PC-9 (cell line): ENCODE results near the gene ZNF618. TPM values are rescaled to one million over a fixed set of nuclear protein-coding genes. Genes with fewer than 3 reads are reported as not detected.

Experiments used
- BruUV-seq: library from RNA; stranded (reverse); fragments of 400-500 nt; replicated peaks from 2 replicates; lab custom pipeline; 2021; lab: Mats Ljungman, UMichigan
- CTCF ChIA-PET: fragments of 300-600 bp; sonication (Branson Sonifier 250); formaldehyde crosslinking; loops from one replicate; lab custom pipeline; 2022; ENCODE audit warnings: antibody characterized with exemption; lab: Charles Lee
- POLR2A ChIA-PET: fragments of 300-600 bp; sonication (Branson Sonifier 250); formaldehyde crosslinking; loops from one replicate; lab custom pipeline; 2022; ENCODE audit warnings: antibody characterized with exemption; ENCODE audit not compliant: unreplicated experiment; lab: Charles Lee
- DNase-seq, 2 experiments: peaks; one replicate each; pipeline versions ENCODE4 v3.0.0 to v3.0.0-alpha.2; 2015 to 2022; ENCODE audit warnings: mixed read lengths in 1 of 2
- H2AFZ ChIP-seq: fragments of 200-600 bp; sonication (generic); 2 replicates; pipeline ENCODE4 v1.8.1; 2017; ENCODE audit warnings: antibody characterized with exemption
- H3F3A ChIP-seq: fragments of 200-600 bp; sonication (generic); 2 replicates; pipeline ENCODE4 v1.8.1; 2017; ENCODE audit warnings: antibody characterized with exemption, mild to moderate bottlenecking, low read depth; ENCODE audit not compliant: insufficient read depth
- H3K27ac ChIP-seq: fragments of 200-600 bp; sonication (generic); 2 replicates; pipeline ENCODE4 v1.6.1; 2016; ENCODE audit warnings: mixed run types
- H3K27me3 ChIP-seq: fragments of 200-600 bp; sonication (generic); 2 replicates; pipeline ENCODE4 v1.6.1; 2016; ENCODE audit warnings: low read depth, mixed run types; ENCODE audit not compliant: insufficient read depth
- H3K36me3 ChIP-seq: fragments of 200-600 bp; sonication (generic); 2 replicates; pipeline ENCODE4 v1.6.1; 2016; ENCODE audit warnings: low read depth, mixed run types
- H3K4me1 ChIP-seq: fragments of 200-600 bp; sonication (generic); replicated peaks from 2 replicates; pipeline ENCODE4 v1.6.1; 2016; ENCODE audit warnings: mixed run types; ENCODE audit not compliant: insufficient read depth
- H3K4me2 ChIP-seq: fragments of 200-600 bp; sonication (generic); 2 replicates; pipeline ENCODE4 v1.6.1; 2017; ENCODE audit warnings: mixed run types
- H3K4me3 ChIP-seq: fragments of 200-600 bp; sonication (generic); 2 replicates; pipeline ENCODE4 v1.6.1; 2016; ENCODE audit warnings: mixed run types
- H3K79me2 ChIP-seq: fragments of 200-600 bp; sonication (generic); 2 replicates; pipeline ENCODE4 v1.6.1; 2017; ENCODE audit warnings: low read depth, mixed run types
- H3K9me2 ChIP-seq: fragments of 200-600 bp; sonication (generic); 2 replicates; pipeline ENCODE4 v1.8.1; 2017; ENCODE audit warnings: mild to moderate bottlenecking; ENCODE audit not compliant: insufficient read depth
- H3K9me3 ChIP-seq: fragments of 200-600 bp; sonication (generic); 2 replicates; pipeline ENCODE4 v1.8.1; 2016; ENCODE audit warnings: low read depth; ENCODE audit not compliant: insufficient read depth
- H4K20me1 ChIP-seq: fragments of 200-600 bp; sonication (generic); 2 replicates; pipeline ENCODE4 v1.8.1; 2017; ENCODE audit not compliant: insufficient read depth
- CTCF ChIP-seq: fragments of 200-600 bp; sonication (generic); conservative IDR thresholded peaks from 2 replicates; pipeline ENCODE4 v1.6.1; 2017; ENCODE audit warnings: mixed run types, antibody characterized with exemption, mild to moderate bottlenecking, moderate library complexity
- EZH2 ChIP-seq: fragments of 200-600 bp; sonication (generic); IDR thresholded peaks from 2 replicates; pipeline ENCODE4 v1.8.0; 2017; ENCODE audit warnings: antibody characterized with exemption, low read depth
- intact Hi-C: fragments of 100-400 bp; cut with micrococcal nuclease; formaldehyde crosslinking; loops from one replicate; pipeline ENCODE4 v1.10.0; 2022; ENCODE audit not compliant: unreplicated experiment
- total RNA-seq: library from RNA; stranded (reverse); gene quantifications from 2 replicates; pipeline ENCODE4 v1.2.3, GENCODE V29; 2021

ZNF618 gene
- total RNA-seq, 1 experiment from 2014 or later = 0.20 TPM

GRCh38 chr9:114017741-114018715 is 141.9 kb downstream of the ZNF618 start:
- ChIA-PET POLR2A (no interaction called here), CTCF (no interaction called here)
- H3K27ac ChIP-seq = no peak overlapping the region
- H4K20me1 ChIP-seq = no peaks in the 10 kb centered on the region
- H3K4me1 ChIP-seq = no peaks in the 10 kb centered on the region
- H3K9me3 ChIP-seq = no peaks in the 10 kb centered on the region
- no peaks in the 10 kb centered on the region for H3K9me2 ChIP-seq
- H2AFZ ChIP-seq = no peak overlapping the region
- H3F3A ChIP-seq = no peaks in the 10 kb centered on the region
- H3K27me3 ChIP-seq = peaks cover 30% of the 10 kb centered on the region
- TF ChIP-seq CTCF = no peak
- no peak for TF ChIP-seq EZH2
- DNase-seq = no peak
- H3K4me2 ChIP-seq = no peak overlapping the region
- no peak overlapping the region for H3K4me3 ChIP-seq
- no TSS peak for BruUV-seq
- intact Hi-C loops = no loop called here
- no peaks in the 10 kb centered on the region for H3K79me2 ChIP-seq
- no peaks in the 10 kb centered on the region for H3K36me3 ChIP-seq

GRCh38 chr9:114021578-114021977 is 145.5 kb downstream of the ZNF618 start:
- no peak overlapping the region for H3K27ac ChIP-seq
- no peaks in the 10 kb centered on the region for H3K9me2 ChIP-seq
- POLR2A ChIA-PET = no interaction called here
- H3K4me2 ChIP-seq = no peak overlapping the region
- H3K4me1 ChIP-seq = no peaks in the 10 kb centered on the region
- CTCF ChIA-PET = no interaction called here
- intact Hi-C loops = no loop called here
- no peak overlapping the region for H3K4me3 ChIP-seq
- H3F3A ChIP-seq = no peaks in the 10 kb centered on the region
- H4K20me1 ChIP-seq = no peaks in the 10 kb centered on the region
- H3K36me3 ChIP-seq = no peaks in the 10 kb centered on the region
- no peak for DNase-seq
- TF ChIP-seq CTCF (no peak), EZH2 (no peak)
- H3K79me2 ChIP-seq = no peaks in the 10 kb centered on the region
- no TSS peak for BruUV-seq
- H2AFZ ChIP-seq = no peak overlapping the region
- peaks cover 13% of the 10 kb centered on the region for H3K27me3 ChIP-seq
- H3K9me3 ChIP-seq = 0 out of 2 replicates have a peak, but pooled peaks cover 8% of the 10 kb centered on the region

- intact Hi-C loops = no loop called here
- Histone ChIP-seq H3K9me3 (0 out of 2 replicates have a peak, but pooled peaks cover 8% of the 10 kb centered on the region), H3K4me3 (no peak overlapping the region), H3K4me2 (no peak overlapping the region), H2AFZ (no peak overlapping the region), H3F3A (no peaks in the 10 kb centered on the region), H3K27ac (no peak overlapping the region), H3K9me2 (no peaks in the 10 kb centered on the region), H3K27me3 (peaks cover 31% of the 10 kb centered on the region), H3K36me3 (no peaks in the 10 kb centered on the region), H3K4me1 (no peaks in the 10 kb centered on the region), H4K20me1 (no peaks in the 10 kb centered on the region), H3K79me2 (no peaks in the 10 kb centered on the region)
- TF ChIP-seq EZH2 = no peak
- no peak for TF ChIP-seq CTCF
- no peak for DNase-seq
- BruUV-seq = no TSS peak
- ChIA-PET CTCF (no interaction called here), POLR2A (no interaction called here)
Measured at GRCh38 chr9:114023961-114024360, 147.9 kb downstream of the ZNF618 start.
